ENCODE measurements around the gene ITGB7. TPM values are rescaled to one million over a fixed set of nuclear protein-coding genes. Genes with fewer than 3 reads are reported as not detected.

ITGB7 gene
- total RNA-seq: 1 to 10 TPM; 2.9 to 8.0 (median 3.9) TPM
- long read RNA-seq, partial matches to known transcripts: 1 of 1 reads
- long read RNA-seq, other reads (novel, unspliced or antisense): 0 of 1 reads

DNA sequence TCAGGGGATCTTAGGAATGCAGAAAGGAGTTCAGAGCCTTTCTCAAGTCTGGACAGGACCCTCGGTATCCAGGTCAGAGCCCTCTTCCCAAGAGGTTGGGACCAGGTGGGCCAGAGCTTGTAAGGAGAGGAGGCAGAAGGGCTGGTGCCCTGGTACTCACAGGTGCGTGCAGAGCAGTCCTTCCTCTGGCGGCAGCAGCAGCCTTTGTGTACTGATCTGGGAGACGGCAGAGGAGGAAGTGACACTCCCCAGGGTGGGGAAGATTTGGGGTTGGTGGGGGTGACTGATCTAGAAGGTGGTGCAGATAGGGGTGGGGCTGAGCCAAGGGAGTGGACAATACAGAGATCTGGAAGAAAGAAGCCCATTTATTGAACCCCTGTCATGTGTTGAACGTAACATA is at the start of gene ITGB7:
ITGB7 (minus strand) TSS at position 210 of the 400 bp plus-strand sequence. CDS start 6,808 bp downstream, outside the sequence.
- DNase-seq (no peak), ATAC-seq (peak in 3 of 4 donors; percentile 13 to 34 (median 27))
- intact Hi-C loops (cut with DNase I): no loop called here
- Histone ChIP-seq H3K27ac (no peak within 1 kb of the TSS), H3K9me3 (no peaks in the 10 kb centered on the region), H3K36me3 (no peaks in the 10 kb centered on the region), H3K27me3 (no peaks in the 10 kb centered on the region), H3K4me3 (no peak within 1 kb of the TSS), H3K4me1 (no peaks in the 10 kb centered on the region)
- TF ChIP-seq, protein P1, sequence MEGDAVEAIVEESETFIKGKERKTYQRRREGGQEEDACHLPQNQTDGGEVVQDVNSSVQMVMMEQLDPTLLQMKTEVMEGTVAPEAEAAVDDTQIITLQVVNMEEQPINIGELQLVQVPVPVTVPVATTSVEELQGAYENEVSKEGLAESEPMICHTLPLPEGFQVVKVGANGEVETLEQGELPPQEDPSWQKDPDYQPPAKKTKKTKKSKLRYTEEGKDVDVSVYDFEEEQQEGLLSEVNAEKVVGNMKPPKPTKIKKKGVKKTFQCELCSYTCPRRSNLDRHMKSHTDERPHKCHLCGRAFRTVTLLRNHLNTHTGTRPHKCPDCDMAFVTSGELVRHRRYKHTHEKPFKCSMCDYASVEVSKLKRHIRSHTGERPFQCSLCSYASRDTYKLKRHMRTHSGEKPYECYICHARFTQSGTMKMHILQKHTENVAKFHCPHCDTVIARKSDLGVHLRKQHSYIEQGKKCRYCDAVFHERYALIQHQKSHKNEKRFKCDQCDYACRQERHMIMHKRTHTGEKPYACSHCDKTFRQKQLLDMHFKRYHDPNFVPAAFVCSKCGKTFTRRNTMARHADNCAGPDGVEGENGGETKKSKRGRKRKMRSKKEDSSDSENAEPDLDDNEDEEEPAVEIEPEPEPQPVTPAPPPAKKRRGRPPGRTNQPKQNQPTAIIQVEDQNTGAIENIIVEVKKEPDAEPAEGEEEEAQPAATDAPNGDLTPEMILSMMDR (IDR thresholded peaks at IDR 0.05): no peak
- TF ChIP-seq POLR2A (IDR thresholded peaks at IDR 0.05): no peak
- WGBS (ENCODE audit: insufficient coverage, low coverage, low lambda C conversion rate, missing lambda C conversion rate): 65% methylated on average over 5 of the region's 5 CpGs

GRCh38 chr12:53255996-53256395 is 48.9 kb upstream of the ITGB7 start:
- no peak overlapping the region for H3K27ac ChIP-seq
- peaks cover 0 to 8% (median under 1%) of the 10 kb centered on the region in 4 donors for H3K36me3 ChIP-seq
- DNase-seq (no peak), ATAC-seq (no peak)
- peaks cover 0 to 10% (median 0%) of the 10 kb centered on the region in 4 donors for H3K4me1 ChIP-seq
- no peak for TF ChIP-seq POLR2A (IDR thresholded peaks at IDR 0.05)
- TF ChIP-seq, protein P1 (IDR thresholded peaks at IDR 0.05): no peak
- no peaks in the 10 kb centered on the region for H3K9me3 ChIP-seq
- WGBS (ENCODE audit: insufficient coverage, low coverage, low lambda C conversion rate, missing lambda C conversion rate): 79% methylated on average over 3 of the region's 3 CpGs
- intact Hi-C loops (cut with DNase I): no loop called here
- no peak overlapping the region for H3K4me3 ChIP-seq
- no peaks in the 10 kb centered on the region for H3K27me3 ChIP-seq

DNA sequence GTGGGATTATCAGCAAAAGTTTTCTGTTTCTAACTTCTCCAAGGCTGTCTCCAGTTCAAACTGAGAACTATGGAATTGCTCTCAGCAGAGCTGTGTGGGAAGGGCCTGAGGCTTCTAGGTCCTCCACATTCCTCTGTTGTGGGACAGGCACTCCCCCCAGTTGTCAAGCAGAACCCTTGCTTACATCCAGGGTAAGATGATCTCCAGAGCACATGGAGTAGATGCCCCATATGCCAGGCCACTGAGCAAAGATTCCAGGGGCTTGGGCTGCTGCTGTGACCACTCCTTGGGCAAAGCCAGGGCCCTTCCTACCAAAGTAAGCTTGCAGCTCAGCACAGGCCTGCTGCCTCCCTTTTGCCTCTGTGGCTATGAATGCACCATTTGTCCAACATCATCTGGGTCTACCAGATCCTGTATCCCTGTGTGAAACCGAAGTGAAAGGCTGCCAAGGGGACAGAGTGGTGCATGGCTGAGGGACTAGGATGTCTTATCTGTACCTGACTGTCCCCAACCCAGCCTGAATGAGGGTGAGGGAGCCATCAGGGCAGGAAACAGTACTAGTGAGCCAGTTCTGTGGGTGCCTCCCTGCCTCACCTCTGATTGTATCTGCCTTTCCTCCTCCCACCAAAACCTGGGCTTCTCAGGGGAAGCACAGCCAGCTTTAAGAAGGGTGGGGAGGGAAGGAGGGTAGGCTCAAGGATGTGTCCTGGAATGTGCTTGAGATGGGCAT is 47.9 kb upstream of the ITGB7 start:
- peaks cover 0 to 8% (median under 1%) of the 10 kb centered on the region in 4 donors for H3K36me3 ChIP-seq
- ATAC-seq (no peak), DNase-seq (no peak)
- H3K27me3 ChIP-seq: no peaks in the 10 kb centered on the region
- peaks cover 0 to 12% (median 0%) of the 10 kb centered on the region in 4 donors for H3K4me1 ChIP-seq
- intact Hi-C loops (cut with DNase I): no loop called here
- 90% methylated on average over 1 of the region's 1 CpG for WGBS (ENCODE audit: insufficient coverage, low coverage, low lambda C conversion rate, missing lambda C conversion rate)
- no peak overlapping the region for H3K27ac ChIP-seq
- no peak for TF ChIP-seq POLR2A (IDR thresholded peaks at IDR 0.05)
- TF ChIP-seq, protein P1 (IDR thresholded peaks at IDR 0.05): no peak
- no peaks in the 10 kb centered on the region for H3K9me3 ChIP-seq
- no peak overlapping the region for H3K4me3 ChIP-seq

DNA sequence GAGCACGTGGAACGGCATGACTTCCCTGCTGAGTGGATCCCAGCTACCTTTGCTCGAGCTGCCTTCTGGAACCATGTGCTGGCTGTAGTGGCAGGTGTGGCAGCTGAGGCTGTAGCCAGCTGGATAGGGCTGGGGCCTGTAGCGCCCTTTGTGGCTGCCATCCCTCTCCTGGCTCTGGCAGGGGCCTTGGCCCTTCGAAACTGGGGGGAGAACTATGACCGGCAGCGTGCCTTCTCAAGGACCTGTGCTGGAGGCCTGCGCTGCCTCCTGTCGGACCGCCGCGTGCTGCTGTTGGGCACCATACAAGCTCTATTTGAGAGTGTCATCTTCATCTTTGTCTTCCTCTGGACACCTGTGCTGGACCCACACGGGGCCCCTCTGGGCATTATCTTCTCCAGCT is 46.2 kb upstream of the ITGB7 start:
- ATAC-seq: no peak
- peaks cover 0 to 16% (median 0%) of the 10 kb centered on the region in 4 donors for H3K4me1 ChIP-seq
- no peak overlapping the region for H3K4me3 ChIP-seq
- H3K36me3 ChIP-seq: peaks cover 0 to 8% (median under 1%) of the 10 kb centered on the region in 4 donors
- no peak for DNase-seq
- no peak for TF ChIP-seq POLR2A (IDR thresholded peaks at IDR 0.05)
- TF ChIP-seq, protein P1 (IDR thresholded peaks at IDR 0.05): no peak
- H3K27me3 ChIP-seq: no peaks in the 10 kb centered on the region
- intact Hi-C loops (cut with DNase I): no loop called here
- H3K27ac ChIP-seq: no peak overlapping the region
- no CpG with 5 or more reads among the region's 13 CpGs for WGBS (ENCODE audit: insufficient coverage, low coverage, low lambda C conversion rate, missing lambda C conversion rate)
- H3K9me3 ChIP-seq: no peaks in the 10 kb centered on the region

All from right lobe of liver (tissue), 6 donors.